Superior temporal gyrus (tissue), 1 donor: ENCODE data around the gene RAPGEF4.
"Not testable (repeated sequence)": the region's sequence is repeated elsewhere in the genome, so short reads cannot be mapped to it uniquely, and the experiment has no call there.

Experiments used
- DNase-seq: peaks from one replicate; pipeline ENCODE4 v3.0.0-alpha.2; 2016; ENCODE audit errors: extremely low spot score

The RAPGEF4 gene

DNA sequence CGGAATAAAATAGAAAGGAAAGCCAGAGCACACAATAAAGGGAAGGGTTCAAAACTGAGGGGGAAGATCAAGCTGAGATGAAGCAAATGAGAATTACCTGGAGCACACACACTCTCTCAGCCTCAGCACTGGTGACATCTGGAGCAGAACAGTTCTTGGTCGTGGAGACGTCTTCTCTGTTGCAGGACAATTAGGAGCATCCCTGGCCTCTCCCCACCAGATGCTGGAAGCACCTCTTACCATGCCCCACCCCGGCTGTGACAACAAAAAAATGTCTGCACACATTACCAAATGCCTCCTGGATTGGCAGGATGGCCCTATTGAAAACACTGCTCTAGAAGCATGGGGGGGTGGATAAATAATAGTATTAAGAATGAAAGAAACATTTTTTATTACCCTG is 296.4 kb downstream of the RAPGEF4 start:
- DNase-seq, result no peak

- no peak for DNase-seq
Observed at GRCh38 chr2:173033084-173033483, 297.4 kb downstream of the RAPGEF4 start.

DNA sequence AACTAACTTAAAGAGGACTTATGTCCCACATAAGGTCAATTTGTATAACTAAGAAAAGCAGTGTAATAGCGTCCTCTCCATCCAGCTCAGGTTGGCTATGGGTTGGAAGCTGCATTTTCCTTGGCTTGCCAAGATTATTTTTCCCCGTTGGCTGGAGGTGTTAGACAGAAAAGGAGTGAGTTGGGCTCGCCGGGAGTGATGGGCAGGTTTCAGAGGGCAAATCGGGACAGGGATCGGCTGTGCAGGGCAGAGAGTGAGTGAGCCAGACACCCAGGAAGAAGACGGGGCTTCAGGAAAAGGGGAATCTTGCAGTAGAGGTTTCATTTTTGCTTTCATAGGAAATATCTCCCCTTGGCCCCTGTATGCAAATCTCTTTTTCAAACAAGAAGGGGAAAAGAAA is 298.5 kb downstream of the RAPGEF4 start:
- no peak for DNase-seq

DNA sequence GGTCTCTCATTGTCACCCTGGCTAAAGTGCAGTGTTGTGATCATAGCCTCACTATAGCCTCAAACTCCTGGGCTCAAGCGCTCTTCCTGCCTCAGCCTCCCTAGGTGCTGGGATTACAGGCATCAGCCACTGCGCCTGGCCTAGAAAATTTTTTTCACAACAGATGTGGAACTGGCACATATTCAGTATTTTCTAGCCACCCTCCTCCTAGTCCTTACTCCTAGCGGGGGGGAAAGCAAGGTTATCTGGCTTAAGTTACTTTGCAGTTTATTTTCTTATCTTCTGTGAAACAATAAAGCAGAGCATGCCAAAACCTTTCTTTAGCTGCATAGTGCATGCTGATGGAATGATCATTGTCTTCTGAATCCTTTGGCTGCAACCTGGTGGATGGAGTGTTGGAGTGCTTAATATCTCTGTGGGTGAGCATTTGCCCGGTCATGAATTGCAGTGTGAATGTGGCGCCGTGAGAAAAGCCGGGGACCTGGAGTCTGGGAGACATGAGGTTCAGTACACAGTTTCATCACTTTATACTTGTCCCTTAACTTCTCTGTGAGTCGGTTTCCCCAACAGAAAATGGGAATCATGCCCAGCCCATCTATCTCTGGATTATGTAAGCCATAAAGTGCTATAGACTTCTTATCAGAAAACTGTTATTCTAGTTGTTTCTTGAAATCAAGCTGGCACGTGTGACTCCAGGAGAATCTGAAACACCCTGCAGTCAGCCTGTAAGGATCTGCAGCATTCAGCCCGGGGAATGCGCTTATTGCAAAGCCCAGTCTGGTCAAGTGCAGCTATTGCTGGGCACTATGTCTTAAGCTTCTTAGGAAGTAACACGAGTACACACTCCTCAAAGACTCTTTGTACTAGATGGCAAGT is 301.8 kb downstream of the RAPGEF4 start:
- no peak for DNase-seq

DNA sequence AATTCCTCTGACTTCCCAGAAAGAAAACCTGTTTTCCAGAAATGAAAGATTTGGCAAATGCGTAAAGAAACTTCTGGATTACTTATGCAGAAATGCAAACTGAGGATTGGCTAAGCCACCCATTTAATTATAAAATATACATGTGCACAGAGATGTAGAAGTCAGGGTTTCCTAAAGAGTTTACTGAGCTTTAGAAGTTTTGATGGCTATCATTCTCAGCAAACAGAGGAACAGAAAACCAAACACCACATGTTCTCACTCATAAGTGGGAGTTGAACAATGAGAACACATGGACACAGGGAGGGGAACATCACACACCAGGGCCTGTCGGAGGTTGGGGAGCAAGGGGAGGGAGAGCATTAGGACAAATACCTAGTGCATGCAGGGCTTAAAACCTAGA is 302.6 kb downstream of the RAPGEF4 start:
- not testable (repeated sequence) for DNase-seq

DNA sequence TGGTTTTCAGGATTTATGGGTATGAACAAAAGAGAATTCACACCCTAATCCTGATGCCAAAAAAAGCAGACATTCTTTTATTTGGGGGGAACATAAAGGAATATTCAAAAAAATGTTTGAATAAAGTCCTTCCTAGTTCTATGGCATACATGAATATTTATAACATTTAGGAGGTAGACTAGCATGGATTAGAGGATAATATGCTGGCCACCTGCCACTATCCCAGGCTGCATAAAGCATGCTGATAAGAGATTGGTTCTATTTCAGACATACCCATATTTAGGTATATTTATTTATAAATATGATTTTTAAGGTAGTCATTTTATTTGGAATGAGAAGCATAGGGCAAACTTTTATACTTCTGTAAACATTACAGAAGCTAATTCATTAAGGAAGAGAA is 305.1 kb downstream of the RAPGEF4 start:
- DNase-seq, result no peak

DNA sequence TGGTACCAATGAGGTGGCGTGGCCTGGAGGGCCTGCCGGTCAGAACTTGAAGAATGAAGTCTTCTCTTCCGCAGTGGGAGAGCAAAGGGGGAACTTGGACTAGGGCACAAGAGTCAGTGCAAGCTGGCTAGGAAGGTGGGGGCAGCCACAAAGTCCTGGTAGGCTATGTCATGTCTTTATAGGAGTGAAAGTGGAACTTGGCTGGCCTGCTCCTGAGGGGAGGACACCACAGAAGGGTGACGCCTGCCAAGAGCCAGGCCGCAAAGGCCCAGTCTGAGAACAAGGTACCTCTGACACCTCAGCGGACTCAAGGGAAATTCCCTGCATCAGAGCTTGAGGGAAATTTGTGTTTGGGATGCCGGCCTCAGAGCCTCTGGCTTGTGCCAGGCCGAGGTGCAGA is 307.8 kb downstream of the RAPGEF4 start:
- DNase-seq, result no peak

GRCh38 chr2:173043897-173044519 is 308.4 kb downstream of the RAPGEF4 start:
- DNase-seq, result no peak

GRCh38 chr2:173044686-173045085 is 309.0 kb downstream of the RAPGEF4 start:
- no peak for DNase-seq

DNA sequence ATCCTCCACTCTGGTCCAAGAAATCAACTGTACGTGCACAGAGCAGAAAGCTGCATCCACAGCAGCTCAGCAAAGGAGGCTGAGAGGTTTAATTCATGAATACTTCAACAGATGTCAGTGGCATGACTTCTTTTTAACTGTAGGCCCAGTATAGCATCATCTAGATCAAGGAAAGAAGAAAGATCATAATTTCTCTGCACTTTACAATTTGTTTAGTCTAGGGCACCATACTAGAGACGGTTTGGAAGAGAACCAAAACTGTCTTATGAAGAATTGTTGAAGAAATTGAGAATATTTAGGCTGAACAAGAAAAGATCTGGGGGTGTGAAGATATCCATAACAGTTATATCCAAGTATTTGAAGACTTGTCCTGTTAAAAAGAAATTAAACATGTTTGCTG is 309.5 kb downstream of the RAPGEF4 start:
- DNase-seq, result no peak

- DNase-seq, result no peak
Observed at GRCh38 chr2:173048522-173048896, 312.9 kb downstream of the RAPGEF4 start.

- no peak for DNase-seq
Observed at GRCh38 chr2:173048897-173049661, 313.4 kb downstream of the RAPGEF4 start.

DNA sequence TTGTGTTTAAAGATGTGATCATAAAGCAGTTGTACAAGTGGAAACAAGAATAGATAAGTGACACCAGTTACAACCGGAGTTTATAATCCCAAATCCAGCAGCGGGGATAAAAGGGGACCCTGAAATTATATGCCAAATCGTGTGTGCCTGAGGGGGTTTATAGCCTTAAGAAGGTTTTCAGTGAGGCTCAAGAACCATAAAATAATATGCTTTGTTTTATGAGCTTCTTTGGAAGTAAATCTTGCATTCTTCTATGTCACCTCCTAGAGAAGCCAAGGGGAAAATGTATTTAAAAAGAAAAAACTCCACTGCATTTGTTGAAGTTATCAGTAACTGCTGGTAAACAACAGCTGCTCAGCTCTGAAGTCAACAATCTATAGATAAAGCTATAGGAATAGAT is 314.2 kb downstream of the RAPGEF4 start:
- no peak for DNase-seq

- no peak for DNase-seq
Observed at GRCh38 chr2:173050684-173051083, 315.0 kb downstream of the RAPGEF4 start.

GRCh38 chr2:173051463-173052215 is 316.0 kb downstream of the RAPGEF4 start:
- no peak for DNase-seq

- DNase-seq, result no peak
Observed at GRCh38 chr2:173053043-173053699, 317.5 kb downstream of the RAPGEF4 start.

DNA sequence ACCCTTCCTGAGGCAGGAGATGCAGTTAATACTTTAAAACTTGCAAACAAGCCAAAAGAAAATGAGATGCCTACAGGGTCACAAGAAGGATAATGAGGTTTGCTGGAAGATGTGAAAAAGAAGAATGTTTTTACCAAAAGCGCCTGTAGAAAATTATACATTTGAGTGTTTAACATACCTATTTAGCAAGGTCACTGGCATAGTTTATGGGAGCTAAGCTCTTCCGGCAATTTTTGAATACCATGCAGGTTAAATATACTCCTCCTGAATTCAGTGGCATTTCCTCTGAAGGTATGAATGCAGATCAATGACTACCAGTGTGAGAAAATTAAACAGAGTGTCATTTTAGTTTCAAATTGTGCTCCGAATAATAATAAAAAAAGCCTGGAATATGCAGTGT is 318.8 kb downstream of the RAPGEF4 start:
- no peak for DNase-seq

GRCh38 chr2:173056705-173057364 is 321.2 kb downstream of the RAPGEF4 start:
- no peak for DNase-seq

- DNase-seq, result no peak
Observed at GRCh38 chr2:173058097-173058496, 322.5 kb downstream of the RAPGEF4 start.

GRCh38 chr2:173058673-173059072 is 323.0 kb downstream of the RAPGEF4 start:
- no peak for DNase-seq

GRCh38 chr2:173059292-173059691 is 323.6 kb downstream of the RAPGEF4 start:
- no peak for DNase-seq
